Measurements from ENCODE around the gene TRIM64C.
"Not testable (repeated sequence)": the region's sequence is repeated elsewhere in the genome, so short reads cannot be mapped to it uniquely, and the experiment has no call there.

TRIM64C gene, protein sequence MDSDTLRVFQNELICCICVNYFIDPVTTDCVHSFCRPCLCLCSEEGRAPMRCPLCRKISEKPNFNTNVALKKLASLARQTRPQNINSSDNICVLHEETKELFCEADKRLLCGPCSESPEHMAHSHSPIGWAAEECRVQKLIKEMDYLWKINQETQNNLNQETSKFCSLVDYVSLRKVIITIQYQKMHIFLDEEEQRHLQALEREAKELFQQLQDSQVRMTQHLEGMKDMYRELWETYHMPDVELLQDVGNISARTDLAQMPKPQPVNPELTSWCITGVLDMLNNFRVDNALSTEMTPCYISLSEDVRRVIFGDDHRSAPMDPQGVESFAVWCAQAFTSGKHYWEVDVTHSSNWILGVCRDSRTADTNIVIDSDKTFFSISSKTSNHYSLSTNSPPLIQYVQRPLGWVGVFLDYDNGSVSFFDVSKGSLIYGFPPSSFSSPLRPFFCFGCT

DNA sequence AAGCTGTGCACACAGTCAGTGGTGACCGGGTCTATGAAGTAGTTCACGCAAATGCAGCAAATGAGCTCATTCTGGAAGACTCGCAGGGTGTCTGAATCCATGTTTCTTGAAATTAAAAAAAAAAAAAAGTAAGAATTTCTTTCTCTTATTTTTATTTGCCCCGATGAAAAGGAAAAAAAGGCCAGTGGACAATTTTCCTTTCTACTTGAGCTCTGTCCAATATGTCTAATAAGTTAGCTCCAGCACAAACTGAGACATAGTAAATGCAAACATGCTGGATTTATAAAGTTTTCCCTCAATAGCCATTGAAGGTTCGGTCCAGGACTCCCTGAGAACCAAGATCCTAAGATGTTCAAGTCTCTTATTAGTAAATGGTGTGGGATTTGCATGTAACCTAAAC, at the start of gene TRIM64C:
Gene TRIM64C, minus strand, starts transcription at position 101 of the 400 bp plus-strand sequence. Its CDS starts 0 bp downstream, at position 101.
- DNase-seq, result not testable (repeated sequence)

DNA sequence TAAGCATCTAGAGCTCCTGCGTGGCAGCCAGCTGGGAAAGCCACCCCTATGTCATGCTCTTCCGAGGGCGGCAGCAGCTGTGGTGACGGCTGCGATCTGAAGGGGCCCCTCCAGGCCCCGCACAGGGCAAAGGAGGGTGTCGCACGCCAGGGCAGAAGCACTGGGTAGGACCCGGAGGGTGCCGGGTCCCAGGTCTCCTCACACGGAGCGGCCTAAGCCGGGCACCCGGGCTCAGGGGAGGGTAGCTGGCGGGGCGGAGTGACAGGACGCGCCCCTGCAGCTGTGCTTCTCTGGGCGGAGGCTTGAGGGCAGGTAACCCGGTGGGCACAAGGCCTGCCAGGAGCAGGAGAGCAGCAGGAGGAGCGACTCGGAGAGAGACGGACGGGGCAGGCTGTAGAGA, 43.4 kb upstream of the TRIM64C start:
- DNase-seq, result not testable (repeated sequence)

DNA sequence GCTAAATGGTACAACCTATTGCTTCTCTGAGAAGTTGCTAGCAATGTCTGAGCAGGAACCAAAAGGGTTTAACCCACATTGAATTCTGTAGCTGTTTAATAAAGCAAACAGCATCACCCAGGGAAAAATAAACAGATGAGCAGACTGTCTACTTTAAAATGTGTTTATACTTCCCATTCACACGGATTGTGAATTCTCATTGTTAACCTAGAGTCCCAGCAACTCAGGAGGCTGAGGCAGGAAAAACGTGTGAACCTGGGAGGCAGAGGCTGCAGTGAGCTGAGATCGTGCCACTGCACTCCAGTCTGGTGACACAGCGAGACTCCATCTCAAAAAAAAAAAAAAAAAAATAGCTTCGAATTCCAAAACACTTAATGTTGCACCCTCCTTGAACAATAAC, 11.0 kb upstream of the TRIM64C start:
- DNase-seq, result not testable (repeated sequence)

DNA sequence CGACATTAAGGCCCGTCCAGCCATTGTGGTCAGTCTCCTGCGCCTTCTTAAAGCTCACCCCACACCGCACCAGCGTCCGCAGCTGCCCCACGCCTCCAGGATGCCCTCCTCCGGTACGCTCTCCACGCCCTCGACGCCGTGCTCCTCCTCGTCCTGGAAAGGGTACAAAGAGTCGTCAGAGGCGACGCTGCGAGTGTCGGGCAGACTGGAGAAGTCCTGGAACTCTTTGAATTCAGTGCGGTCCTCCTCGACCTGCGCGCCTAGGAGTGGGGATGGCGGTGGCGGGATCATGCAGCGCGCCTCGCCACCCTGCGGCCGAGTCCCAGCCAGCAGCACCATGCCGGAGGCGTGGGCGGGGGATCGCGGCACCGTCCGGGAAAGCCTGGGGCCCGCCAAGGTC, 9.1 kb downstream of the TRIM64C start:
- not testable (repeated sequence) for DNase-seq

DNA sequence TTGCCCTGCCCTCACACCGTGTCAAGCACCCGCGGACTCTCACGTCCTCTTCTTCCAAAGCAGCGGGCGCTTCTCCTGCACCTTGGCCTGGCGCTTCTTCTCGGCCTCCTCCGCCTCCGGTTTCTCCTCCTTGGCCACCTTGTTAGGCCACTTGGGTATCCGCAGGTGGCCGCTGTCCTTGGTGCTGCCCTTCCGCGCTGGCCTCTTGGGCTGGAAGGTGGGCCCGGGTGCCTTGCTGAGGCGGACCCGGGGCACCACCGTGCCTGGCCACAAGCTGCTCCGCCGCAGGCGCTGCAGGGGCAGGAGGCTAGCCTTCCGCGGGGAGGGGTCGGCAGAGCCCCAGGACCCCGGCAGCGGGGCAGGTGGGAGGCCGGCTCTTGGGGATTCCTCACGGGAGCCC, 10.7 kb downstream of the TRIM64C start:
- DNase-seq, result not testable (repeated sequence)

DNA sequence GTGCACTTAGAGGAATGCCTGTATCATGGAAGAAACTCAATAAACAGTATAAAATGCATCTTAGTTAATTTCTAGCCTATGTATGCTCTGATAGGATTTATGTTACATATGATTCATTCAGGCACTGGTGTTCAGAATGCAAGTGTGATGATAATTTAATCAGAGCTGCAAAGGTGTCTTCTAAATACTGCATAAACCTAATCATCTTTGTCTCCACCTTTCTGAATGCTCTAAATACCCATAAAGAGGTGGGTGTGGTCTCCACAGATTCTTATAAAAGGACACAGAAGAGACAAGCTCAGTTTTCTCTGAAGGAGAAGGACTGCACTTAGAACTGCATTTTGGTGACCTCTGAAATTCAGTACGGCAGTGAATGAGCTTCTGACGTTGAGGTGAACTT, 30.4 kb downstream of the TRIM64C start, which contains the start of gene TRIM49B:
Gene TRIM49B, plus strand, starts transcription at position 301 of the 400 bp plus-strand sequence. CDS start 2,777 bp downstream, outside the sequence.
- not testable (repeated sequence) for DNase-seq

Measured in CD4-positive, alpha-beta T cell treated with Interleukin-1 beta for 1 hour (primary cell).